ENCODE data around the gene TBC1D14. TPM values are rescaled to one million over a fixed set of nuclear protein-coding genes. Genes with fewer than 3 reads are reported as not detected.

The TBC1D14 gene
- polyA plus RNA-seq, 1 of the 3 experiments (the other 2 are of a cell fraction), result 39.5 TPM

GRCh38 chr4:6948134-6948460, 38.5 kb downstream of the TBC1D14 start:
- Histone ChIP-seq H3K4me3 (ENCODE audit: low read depth in 2 of 2, low read length in 1 of 2) (no peak overlapping the region), H3K27me3 (ENCODE audit: insufficient read depth) (no peaks in the 10 kb centered on the region), H3K79me2 (ENCODE audit: insufficient read depth) (no peaks in the 10 kb centered on the region), H3K36me3 (replicated peaks in 1 of 2; ENCODE audit: control insufficient read depth in 1 of 2, insufficient read depth in 2 of 2, low read length in 1 of 2) (no peaks in the 10 kb centered on the region), H3K9me2 (no peaks in the 10 kb centered on the region), H3K9me3 (no peaks in the 10 kb centered on the region), H3K9ac (no peak overlapping the region), H2AFZ (ENCODE audit: low read depth) (no peak overlapping the region), H4K20me1 (ENCODE audit: insufficient read depth) (no peaks in the 10 kb centered on the region), H3F3A (replicated peaks; ENCODE audit: insufficient read depth) (no peaks in the 10 kb centered on the region), H3K4me1 (ENCODE audit: control insufficient read depth in 1 of 2, insufficient read depth in 2 of 2, low read depth in 1 of 2, low read length in 1 of 2) (peaks cover 0 to 8% of the 10 kb centered on the region in 2 experiments; a peak in 1 of 4 replicates), H3K4me2 (no peak overlapping the region), H3K27ac (ENCODE audit: low read depth in 2 of 2, low read length in 1 of 2) (no peak overlapping the region)
- CTCF ChIA-PET, result interaction anchor here (0.8 to 5.2 kb wide), 4 partner anchors 12 to 123 kb away, joined by 3 to 24 read pairs (median 4); no protein-coding TSS in a partner anchor
- no peak for DNase-seq
- POLR2A ChIA-PET, result no interaction called here
- WGBS (ENCODE audit: low lambda C conversion rate), result 87% methylated on average over 3 of the region's 3 CpGs
- TF ChIP-seq RCOR1 (IDR thresholded peaks at IDR 0.05; ENCODE audit: low read length) (no peak), JUND (IDR thresholded peaks at IDR 0.05) (no peak), RXRA (IDR thresholded peaks at IDR 0.05; ENCODE audit: borderline replicate concordance, low read depth) (no peak), EP300 (IDR thresholded peaks at IDR 0.05; ENCODE audit: borderline replicate concordance in 1 of 2, low read depth in 1 of 2, low read length in 1 of 2) (no peak), FOSL2 (IDR thresholded peaks at IDR 0.05; ENCODE audit: borderline replicate concordance, low read depth) (no peak), CTCF (IDR thresholded peaks at IDR 0.05) (no peak), NRF1 (IDR thresholded peaks at IDR 0.05; ENCODE audit: low read depth, low read length) (no peak), YY1 (IDR thresholded peaks at IDR 0.05; ENCODE audit: low read depth) (no peak), TCF12 (IDR thresholded peaks at IDR 0.05) (no peak), FOXJ3 (CRISPR knock-in tag; IDR thresholded peaks at IDR 0.05) (no peak), MXI1 (IDR thresholded peaks at IDR 0.05; ENCODE audit: low read depth, low read length) (no peak), CHD2 (IDR thresholded peaks at IDR 0.05; ENCODE audit: low read length, partially characterized antibody) (no peak), RAD21 (IDR thresholded peaks at IDR 0.05; ENCODE audit: low read length) (no peak)

- H3K9ac ChIP-seq, result no peak overlapping the region
- H3K36me3 ChIP-seq (replicated peaks in 1 of 2; ENCODE audit: control insufficient read depth in 1 of 2, insufficient read depth in 2 of 2, low read length in 1 of 2), result no peaks in the 10 kb centered on the region
- H3K4me3 ChIP-seq (ENCODE audit: low read depth in 2 of 2, low read length in 1 of 2), result no peak overlapping the region
- no peaks in the 10 kb centered on the region for H4K20me1 ChIP-seq (ENCODE audit: insufficient read depth)
- DNase-seq, result no peak
- CTCF ChIA-PET, result interaction anchor here (2.0 kb wide), 1 partner anchor 22 kb away, joined by 9 read pairs; no protein-coding TSS in a partner anchor
- no peak overlapping the region for H3K27ac ChIP-seq (ENCODE audit: low read depth in 2 of 2, low read length in 1 of 2)
- peaks cover 0 to 6% of the 10 kb centered on the region in 2 experiments; a peak in 1 of 4 replicates for H3K4me1 ChIP-seq (ENCODE audit: control insufficient read depth in 1 of 2, insufficient read depth in 2 of 2, low read depth in 1 of 2, low read length in 1 of 2)
- no peak overlapping the region for H2AFZ ChIP-seq (ENCODE audit: low read depth)
- POLR2A ChIA-PET, result no interaction called here
- H3K4me2 ChIP-seq, result no peak overlapping the region
- H3K79me2 ChIP-seq (ENCODE audit: insufficient read depth), result no peaks in the 10 kb centered on the region
- no peaks in the 10 kb centered on the region for H3K9me2 ChIP-seq
- 95% methylated on average over 11 of the region's 13 CpGs for WGBS (ENCODE audit: low lambda C conversion rate)
- no peaks in the 10 kb centered on the region for H3K27me3 ChIP-seq (ENCODE audit: insufficient read depth)
- H3F3A ChIP-seq (replicated peaks; ENCODE audit: insufficient read depth), result no peaks in the 10 kb centered on the region
- no peaks in the 10 kb centered on the region for H3K9me3 ChIP-seq
- TF ChIP-seq SIN3A (IDR thresholded peaks at IDR 0.05; ENCODE audit: borderline replicate concordance, low read depth, low read length) (no peak), USF2 (IDR thresholded peaks at IDR 0.05; ENCODE audit: borderline replicate concordance, low read depth, low read length) (no peak), TEAD4 (IDR thresholded peaks at IDR 0.05; ENCODE audit: borderline replicate concordance, insufficient read depth) (no peak), FOXJ3 (CRISPR knock-in tag; IDR thresholded peaks at IDR 0.05) (no peak), TCF12 (IDR thresholded peaks at IDR 0.05) (no peak), USF1 (IDR thresholded peaks at IDR 0.05; ENCODE audit: borderline replicate concordance, low read depth) (no peak), GATA2 (CRISPR knock-in tag; IDR thresholded peaks at IDR 0.05) (no peak), RXRA (IDR thresholded peaks at IDR 0.05; ENCODE audit: borderline replicate concordance, low read depth) (no peak), RAD21 (IDR thresholded peaks at IDR 0.05; ENCODE audit: low read length) (no peak), RCOR1 (IDR thresholded peaks at IDR 0.05; ENCODE audit: low read length) (no peak), ZBTB33 (IDR thresholded peaks at IDR 0.05; ENCODE audit: borderline replicate concordance, low read depth) (no peak), MAX (IDR thresholded peaks at IDR 0.05; ENCODE audit: low read depth) (no peak), IRF3 (IDR thresholded peaks at IDR 0.05; ENCODE audit: low read depth, low read length) (no peak)
These were observed 42.3 kb downstream of the TBC1D14 start for GRCh38 chr4:6951880-6952381.
